Activated T-cell treated with anti-CD3 and anti-CD28 coated beads, Interleukin-2, amount 50 U/mL, for 24 hours (primary cell): ENCODE data around the gene PSMD14.
A peak's percentile ranks its signal among the peaks of the same experiment; 100 is the strongest.

ENCODE experiments used
- DNase-seq: peaks from one replicate; pipeline ENCODE4 v3.0.0-alpha.2; 2020
- H3K27ac Mint-ChIP-seq: 2 replicates; pipeline ENCODE4 v1.8.0; 2020; ENCODE audit warnings: mild to moderate bottlenecking, mixed read lengths
- H3K27me3 Mint-ChIP-seq: 2 replicates; pipeline ENCODE4 v1.8.0; 2020; ENCODE audit warnings: mixed read lengths
- H3K36me3 Mint-ChIP-seq: 2 replicates; pipeline ENCODE4 v1.8.0; 2020; ENCODE audit warnings: low read depth, mixed read lengths
- H3K4me1 Mint-ChIP-seq: 2 replicates; pipeline ENCODE4 v1.8.0; 2020; ENCODE audit warnings: low read depth, mixed read lengths
- H3K4me3 Mint-ChIP-seq: 2 replicates; pipeline ENCODE4 v1.8.0; 2020; ENCODE audit warnings: mild to moderate bottlenecking, moderate library complexity, mixed read lengths
- H3K9me3 Mint-ChIP-seq: 2 replicates; pipeline ENCODE4 v1.8.0; 2020; ENCODE audit warnings: mixed read lengths

PSMD14 gene

GRCh38 chr2:161415987-161416707 lies 107.9 kb downstream of the PSMD14 start, which contains the start of gene TBR1:
Gene TBR1 (plus strand): TSS chr2:161416297. CDS start chr2:161416411, 114 bp downstream.
- Mint-ChIP-seq H3K27ac (peak within 1 kb of the TSS; percentile 12), H3K4me1 (peaks cover 53% of the 10 kb centered on the region), H3K9me3 (no peaks in the 10 kb centered on the region), H3K36me3 (peaks cover 12% of the 10 kb centered on the region), H3K27me3 (peaks cover 73% of the 10 kb centered on the region), H3K4me3 (peak within 1 kb of the TSS; percentile 63)
- DNase-seq: no peak

GRCh38 chr2:161416708-161417437 lies 108.6 kb downstream of the PSMD14 start:
- Mint-ChIP-seq H3K4me1 (peaks cover 53% of the 10 kb centered on the region), H3K36me3 (peaks cover 5% of the 10 kb centered on the region), H3K27me3 (peaks cover 81% of the 10 kb centered on the region), H3K9me3 (no peaks in the 10 kb centered on the region), H3K4me3 (peak overlapping the region; percentile 63), H3K27ac (peak overlapping the region; percentile 7)
- peak; percentile 46 for DNase-seq

- Mint-ChIP-seq H3K27me3 (peaks cover 88% of the 10 kb centered on the region), H3K36me3 (no peaks in the 10 kb centered on the region), H3K4me3 (no peak overlapping the region), H3K27ac (no peak overlapping the region), H3K4me1 (peaks cover 54% of the 10 kb centered on the region), H3K9me3 (no peaks in the 10 kb centered on the region)
- DNase-seq: no peak
Observed at GRCh38 chr2:161417438-161418274, 109.4 kb downstream of the PSMD14 start.

GRCh38 chr2:161418275-161418714 lies 110.1 kb downstream of the PSMD14 start:
- Mint-ChIP-seq H3K27me3 (peaks cover 95% of the 10 kb centered on the region), H3K4me3 (no peak overlapping the region), H3K27ac (no peak overlapping the region), H3K9me3 (no peaks in the 10 kb centered on the region), H3K36me3 (no peaks in the 10 kb centered on the region), H3K4me1 (peaks cover 57% of the 10 kb centered on the region)
- DNase-seq: no peak

DNA sequence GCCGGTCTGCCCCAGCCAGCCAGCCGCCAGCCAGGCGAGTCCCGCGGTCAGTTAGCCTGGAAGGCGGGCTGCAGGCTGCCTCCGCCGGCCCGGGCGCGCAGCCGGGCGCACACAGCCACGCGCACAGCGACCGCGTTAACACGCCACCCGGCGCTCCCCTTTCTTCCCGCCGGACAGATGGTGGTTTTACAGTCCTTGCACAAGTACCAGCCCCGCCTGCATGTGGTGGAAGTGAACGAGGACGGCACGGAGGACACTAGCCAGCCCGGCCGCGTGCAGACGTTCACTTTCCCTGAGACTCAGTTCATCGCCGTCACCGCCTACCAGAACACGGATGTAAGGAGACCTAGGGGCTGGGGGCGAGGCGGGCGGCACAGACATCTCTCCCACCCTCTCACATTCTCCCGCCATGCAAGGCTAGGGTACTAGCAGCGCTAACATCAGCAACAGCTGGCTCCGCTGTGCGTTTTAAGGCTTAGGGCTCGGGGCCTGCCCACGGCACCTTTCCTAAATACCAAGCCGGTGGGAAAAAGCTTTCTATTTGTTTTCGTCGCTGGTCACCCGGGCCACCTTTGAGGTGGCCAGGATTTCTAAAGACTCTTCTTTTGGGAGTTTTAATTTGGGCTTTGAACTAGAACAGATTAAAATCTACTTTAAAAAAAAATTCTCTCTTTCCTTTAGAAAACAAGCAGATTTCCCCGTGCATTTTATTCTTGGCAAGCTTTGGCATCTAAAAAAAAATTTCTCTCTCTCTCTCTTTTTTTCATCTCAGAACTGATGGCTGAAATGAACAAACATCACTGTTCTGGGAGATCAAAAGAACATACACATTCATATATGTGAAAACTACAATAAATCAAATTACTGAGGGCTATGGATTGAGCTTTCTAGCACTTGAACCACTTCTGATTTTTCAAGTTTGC lies 110.8 kb downstream of the PSMD14 start:
- Mint-ChIP-seq H3K4me1 (peaks cover 55% of the 10 kb centered on the region), H3K27me3 (peaks cover 95% of the 10 kb centered on the region), H3K27ac (peak overlapping the region; percentile 58), H3K4me3 (peak overlapping the region; percentile 62), H3K36me3 (no peaks in the 10 kb centered on the region), H3K9me3 (no peaks in the 10 kb centered on the region)
- peak; percentile 39 for DNase-seq

GRCh38 chr2:161419638-161420190 lies 111.5 kb downstream of the PSMD14 start:
- no peak for DNase-seq
- peaks cover 59% of the 10 kb centered on the region for H3K4me1 Mint-ChIP-seq
- no peaks in the 10 kb centered on the region for H3K9me3 Mint-ChIP-seq
- H3K4me3 Mint-ChIP-seq: no peak overlapping the region
- H3K36me3 Mint-ChIP-seq: no peaks in the 10 kb centered on the region
- H3K27me3 Mint-ChIP-seq: peaks cover 96% of the 10 kb centered on the region
- no peak overlapping the region for H3K27ac Mint-ChIP-seq

DNA sequence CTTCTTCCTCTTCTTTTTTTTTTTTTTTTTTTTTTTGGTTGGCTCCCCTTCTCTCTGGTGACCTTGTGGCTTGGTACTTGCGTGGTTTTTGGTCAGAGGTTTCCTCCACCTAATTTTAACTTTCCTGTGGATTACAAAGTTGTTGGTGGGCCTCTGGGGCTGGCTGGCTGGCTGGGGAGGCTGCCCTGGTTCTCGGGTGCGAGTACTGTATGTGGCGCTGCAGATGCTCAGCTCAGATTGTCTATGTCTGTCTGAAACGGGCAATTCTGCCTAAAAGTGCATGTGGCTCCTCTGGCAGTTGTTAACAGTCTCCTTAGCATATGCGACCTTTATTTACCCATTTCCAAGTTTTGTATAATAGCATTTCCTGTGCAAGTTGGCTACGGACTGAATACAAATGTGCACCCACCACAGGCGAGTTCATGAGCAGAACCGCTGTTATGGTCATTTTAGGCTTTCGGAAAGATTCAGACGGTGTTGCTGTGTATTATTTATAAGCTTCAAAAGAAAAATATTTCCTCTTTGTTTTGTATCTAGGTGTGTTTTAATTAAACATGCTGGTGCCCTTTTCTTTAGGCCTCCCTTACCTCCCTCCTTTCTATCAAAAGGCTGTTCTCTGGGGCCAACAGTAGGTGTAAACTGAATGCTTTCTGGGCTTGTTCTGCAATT lies 112.3 kb downstream of the PSMD14 start:
- H3K36me3 Mint-ChIP-seq: no peaks in the 10 kb centered on the region
- H3K9me3 Mint-ChIP-seq: no peaks in the 10 kb centered on the region
- H3K27me3 Mint-ChIP-seq: peaks cover 96% of the 10 kb centered on the region
- H3K27ac Mint-ChIP-seq: no peak overlapping the region
- DNase-seq: no peak
- peaks cover 53% of the 10 kb centered on the region for H3K4me1 Mint-ChIP-seq
- H3K4me3 Mint-ChIP-seq: no peak overlapping the region

GRCh38 chr2:161421686-161422085 lies 113.5 kb downstream of the PSMD14 start:
- no peak for DNase-seq
- peaks cover 96% of the 10 kb centered on the region for H3K27me3 Mint-ChIP-seq
- H3K27ac Mint-ChIP-seq: no peak overlapping the region
- peaks cover 49% of the 10 kb centered on the region for H3K4me1 Mint-ChIP-seq
- H3K4me3 Mint-ChIP-seq: no peak overlapping the region
- H3K9me3 Mint-ChIP-seq: no peaks in the 10 kb centered on the region
- no peaks in the 10 kb centered on the region for H3K36me3 Mint-ChIP-seq

DNA sequence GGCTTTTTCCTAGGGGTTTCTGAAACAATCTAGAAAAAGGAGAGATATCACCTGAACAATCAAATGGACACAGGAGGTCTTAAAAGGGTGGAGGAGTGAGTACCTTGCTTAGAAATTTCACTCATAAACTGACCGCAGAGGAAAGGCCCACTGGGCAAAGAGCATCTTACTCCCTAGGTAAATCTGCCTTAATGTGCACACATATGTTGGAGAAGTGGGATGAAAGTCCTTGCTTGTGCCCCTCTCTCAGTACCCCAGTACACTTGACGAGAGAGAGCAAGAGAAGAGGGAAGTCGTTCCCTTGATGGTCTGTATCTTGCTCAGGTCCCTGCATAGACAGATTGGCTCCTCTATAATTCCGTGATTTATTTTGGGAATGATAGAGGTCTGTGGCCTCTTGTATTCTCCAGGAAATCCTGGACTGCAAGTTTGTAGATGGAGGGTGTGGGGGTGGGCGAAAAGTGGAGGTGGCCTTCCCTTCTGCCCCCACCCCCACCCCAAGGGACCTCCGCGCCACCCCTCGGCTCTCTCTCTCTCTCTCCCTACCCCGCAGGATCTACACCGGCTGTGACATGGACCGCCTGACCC lies 114.7 kb downstream of the PSMD14 start:
- no peaks in the 10 kb centered on the region for H3K36me3 Mint-ChIP-seq
- peak overlapping the region; percentile 50 for H3K27ac Mint-ChIP-seq
- H3K9me3 Mint-ChIP-seq: no peaks in the 10 kb centered on the region
- peaks cover 47% of the 10 kb centered on the region for H3K4me1 Mint-ChIP-seq
- peak overlapping the region; percentile 56 for H3K4me3 Mint-ChIP-seq
- no peak for DNase-seq
- H3K27me3 Mint-ChIP-seq: peaks cover 95% of the 10 kb centered on the region

- DNase-seq: peak; percentile 53
- Mint-ChIP-seq H3K27ac (peak overlapping the region; percentile 66), H3K4me3 (peak overlapping the region; percentile 59), H3K36me3 (no peaks in the 10 kb centered on the region), H3K4me1 (peaks cover 42% of the 10 kb centered on the region), H3K9me3 (no peaks in the 10 kb centered on the region), H3K27me3 (peaks cover 92% of the 10 kb centered on the region)
Observed at GRCh38 chr2:161423421-161424393, 115.5 kb downstream of the PSMD14 start.

GRCh38 chr2:161424394-161424769 lies 116.2 kb downstream of the PSMD14 start:
- Mint-ChIP-seq H3K27ac (peak overlapping the region; percentile 66), H3K4me3 (peak overlapping the region; percentile 59), H3K36me3 (no peaks in the 10 kb centered on the region)

More at GRCh38 chr2:161424394-161424769, 116.2 kb downstream of the PSMD14 start:
- Mint-ChIP-seq H3K9me3 (no peaks in the 10 kb centered on the region), H3K27me3 (peaks cover 92% of the 10 kb centered on the region), H3K4me1 (peaks cover 35% of the 10 kb centered on the region)
- DNase-seq: no peak
